Liver (tissue), 9 donors: ENCODE data around the gene NLGN1. TPM values are rescaled to one million over a fixed set of nuclear protein-coding genes. Genes with fewer than 3 reads are reported as not detected.

Experiments
- DNase-seq: peaks from one replicate; pipeline ENCODE4 v3.0.0-alpha.2; 2017; ENCODE audit warnings: low spot score
- H3K27ac ChIP-seq, 2 donors: one replicate each; pipeline ENCODE4 v1.7.0; 2013; ENCODE audit warnings: inconsistent platforms in 2 of 2, low read length in 2 of 2, control low read depth in 1 of 2, low read depth in 1 of 2, mild to moderate bottlenecking in 1 of 2
- H3K27me3 ChIP-seq, 4 donors: one replicate each; pipeline versions ENCODE4 v1.6.1 to v1.7.0; 2013; ENCODE audit warnings: low read length in 3 of 4, inconsistent platforms in 1 of 4, mild to moderate bottlenecking in 1 of 4, moderate library complexity in 1 of 4; ENCODE audit not compliant: control insufficient read depth in 4 of 4, insufficient read depth in 4 of 4
- H3K36me3 ChIP-seq, 4 donors: one replicate each; pipeline versions ENCODE4 v1.6.1 to v1.7.0; 2013; ENCODE audit warnings: low read length in 3 of 4, mild to moderate bottlenecking in 3 of 4, low read depth in 1 of 4, moderate library complexity in 1 of 4; ENCODE audit not compliant: control insufficient read depth in 4 of 4, insufficient read depth in 3 of 4
- H3K4me1 ChIP-seq, 4 donors: one replicate each; pipeline versions ENCODE4 v1.6.1 to v1.7.0; 2013; ENCODE audit warnings: low read length in 3 of 4, mild to moderate bottlenecking in 3 of 4, moderate library complexity in 1 of 4; ENCODE audit not compliant: control insufficient read depth in 4 of 4, insufficient read depth in 4 of 4
- H3K4me3 ChIP-seq, 3 donors: one replicate each; pipeline versions ENCODE4 v1.6.1 to v1.7.0; 2013; ENCODE audit warnings: low read length in 3 of 3, control low read depth in 1 of 3, low read depth in 1 of 3, mild to moderate bottlenecking in 1 of 3
- H3K9ac ChIP-seq, 2 donors: one replicate each; pipeline ENCODE4 v1.7.0; 2013; ENCODE audit warnings: low read length in 2 of 2, mild to moderate bottlenecking in 2 of 2, moderate library complexity in 2 of 2, control low read depth in 1 of 2, low read depth in 1 of 2
- H3K9me3 ChIP-seq, 4 donors: one replicate each; pipeline versions ENCODE4 v1.6.1 to v1.7.0; 2013; ENCODE audit warnings: low read length in 3 of 4; ENCODE audit not compliant: control insufficient read depth in 4 of 4
- ATF3 ChIP-seq: IDR thresholded peaks from 2 replicates; pipeline ENCODE4 v1.6.1; 2016; ENCODE audit warnings: antibody characterized with exemption
- EGR1 ChIP-seq, 2 donors: IDR thresholded peaks; 2 replicates each; pipeline ENCODE4 v1.6.1; 2016 to 2018; ENCODE audit warnings: antibody characterized with exemption in 2 of 2, low read depth in 2 of 2
- FOXA1 ChIP-seq: IDR thresholded peaks from 2 replicates; pipeline ENCODE4 v1.6.1; 2016; ENCODE audit warnings: antibody characterized with exemption
- FOXA2 ChIP-seq: IDR thresholded peaks from 2 replicates; pipeline ENCODE4 v1.6.1; 2016; ENCODE audit warnings: antibody characterized with exemption
- GABPA ChIP-seq, 2 donors: IDR thresholded peaks in 1 of 2; conservative IDR thresholded peaks in 1 of 2; 2 replicates each; pipeline ENCODE4 v1.6.1; 2016; ENCODE audit warnings: antibody characterized with exemption in 2 of 2, mild to moderate bottlenecking in 1 of 2, moderate library complexity in 1 of 2
- HNF4A ChIP-seq, 2 donors: conservative IDR thresholded peaks; 2 replicates each; pipeline ENCODE4 v1.6.1; 2016; ENCODE audit warnings: antibody characterized with exemption in 2 of 2, mild to moderate bottlenecking in 2 of 2
- HNF4G ChIP-seq: IDR thresholded peaks from 2 replicates; pipeline ENCODE4 v1.6.1; 2016; ENCODE audit warnings: antibody characterized with exemption
- MAX ChIP-seq: IDR thresholded peaks from 2 replicates; pipeline ENCODE4 v1.6.1; 2016; ENCODE audit warnings: antibody characterized with exemption
- RAD21 ChIP-seq, 2 donors: IDR thresholded peaks; 2 replicates each; pipeline ENCODE4 v1.6.1; 2016; ENCODE audit warnings: antibody characterized with exemption in 2 of 2, mild to moderate bottlenecking in 2 of 2
- REST ChIP-seq: IDR thresholded peaks from 2 replicates; pipeline ENCODE4 v1.6.1; 2016; ENCODE audit warnings: antibody characterized with exemption, mild to moderate bottlenecking
- RXRA ChIP-seq, 2 donors: IDR thresholded peaks; 2 replicates each; pipeline ENCODE4 v1.6.1; 2017 to 2018; ENCODE audit warnings: antibody characterized with exemption in 2 of 2, mild to moderate bottlenecking in 1 of 2
- YY1 ChIP-seq: IDR thresholded peaks from 2 replicates; pipeline ENCODE4 v1.6.1; 2016; ENCODE audit warnings: antibody characterized with exemption, mild to moderate bottlenecking
- ZBTB33 ChIP-seq: IDR thresholded peaks from 2 replicates; pipeline ENCODE4 v1.6.1; 2016; ENCODE audit warnings: antibody characterized with exemption
- WGBS: extraction: QIAGEN DNeasy Blood & Tissue Kit; methylation state at CpG from one replicate; pipeline ENCODE4 v1.1.7; 2013; 5-methylcytosine and 5-hydroxymethylcytosine counted together
- polyA plus RNA-seq, 2 donors: library from polyadenylated mRNA; stranded (reverse) in 1 of 2; unstranded in 1 of 2; fragments of 200-250 nt in 1 of 2; fragments of >200 nt in 1 of 2; fragmentation: Nextera tagmentation in 1 of 2; extraction: Ambion mirVana in 1 of 2; gene quantifications; one replicate each; pipeline versions ENCODE4 v1.2.1 to v1.2.3, GENCODE V29; 2013 to 2015
- total RNA-seq, 2 donors: library from RNA; depleted of rRNA; stranded (reverse); fragments of >200 nt; gene quantifications; one replicate each; pipeline ENCODE4 v1.2.3, GENCODE V29; 2014
- donor health status: healthy.
- donor health status: healthy.
- donor health status: healthy.
- donor health status: healthy.
- donor health status: healthy.

NLGN1 gene
- total and polyA plus RNA-seq, 4 donors = 0.02 to 0.67 (median 0.37) TPM; not detected in 1

- TF ChIP-seq YY1 = no peak
- no peak for TF ChIP-seq FOXA1
- TF ChIP-seq RAD21 (IDR thresholded peaks at IDR 0.05) = no peak
- no peak overlapping the region for H3K9ac ChIP-seq
- no peak overlapping the region for H3K27ac ChIP-seq
- H3K36me3 ChIP-seq = no peaks in the 10 kb centered on the region
- DNase-seq = no peak
- H3K27me3 ChIP-seq = no peaks in the 10 kb centered on the region
- H3K4me3 ChIP-seq = no peak overlapping the region
- no peaks in the 10 kb centered on the region for H3K4me1 ChIP-seq
- H3K9me3 ChIP-seq = no peaks in the 10 kb centered on the region
These were observed 723.5 kb downstream of the NLGN1 start for GRCh38 chr3:174120997-174121396.

GRCh38 chr3:174122411-174122810 is 724.9 kb downstream of the NLGN1 start:
- TF ChIP-seq HNF4A (conservative IDR thresholded peaks at IDR 0.05) = no peak
- TF ChIP-seq MAX = no peak
- TF ChIP-seq RXRA (IDR thresholded peaks at IDR 0.05) = no peak
- TF ChIP-seq ATF3 = no peak
- TF ChIP-seq FOXA2 = no peak
- TF ChIP-seq ZBTB33 = no peak
- no peak for TF ChIP-seq HNF4G
- TF ChIP-seq EGR1 (IDR thresholded peaks at IDR 0.05; ENCODE audit: low read depth in 2 of 2) = no peak
- TF ChIP-seq GABPA (IDR thresholded peaks at IDR 0.05 in 1 of 2, conservative IDR thresholded peaks at IDR 0.05 in 1 of 2) = no peak
- no peak for TF ChIP-seq REST
- TF ChIP-seq YY1 = no peak
- WGBS = 89% methylated on average over 2 of the region's 2 CpGs
- no peak overlapping the region for H3K4me3 ChIP-seq
- H3K4me1 ChIP-seq = no peaks in the 10 kb centered on the region
- H3K27me3 ChIP-seq = no peaks in the 10 kb centered on the region
- no peaks in the 10 kb centered on the region for H3K9me3 ChIP-seq
- DNase-seq = no peak
- H3K36me3 ChIP-seq = no peaks in the 10 kb centered on the region
- no peak overlapping the region for H3K9ac ChIP-seq
- no peak overlapping the region for H3K27ac ChIP-seq
